HG03095 (cell line): ENCODE measurements around the gene WFDC5.
"Not testable (repeated sequence)": the region's sequence is repeated elsewhere in the genome, so short reads cannot be mapped to it uniquely, and the experiment has no call there.

Experiments
- ATAC-seq: cut with Tn5 transposase; IDR thresholded peaks from one replicate; pipeline ENCODE4 v1.9.1; 2021; ENCODE audit warnings: moderate library complexity; ENCODE audit not compliant: unreplicated experiment

The WFDC5 gene

GRCh38 chr20:45114465-45115385 is at the start of gene WFDC5:
Gene WFDC5, minus strand, starts transcription at chr20:45115174. Its CDS starts 91 bp downstream, at chr20:45115083.
- ATAC-seq: no peak

GRCh38 chr20:45163083-45163803 is 48.3 kb upstream of the WFDC5 start:
- no peak for ATAC-seq

GRCh38 chr20:45157962-45158361 is 43.0 kb upstream of the WFDC5 start:
- ATAC-seq: no peak

GRCh38 chr20:45156713-45157112 is 41.7 kb upstream of the WFDC5 start:
- no peak for ATAC-seq

- not testable (repeated sequence) for ATAC-seq
Measured at GRCh38 chr20:45154794-45155193, 39.8 kb upstream of the WFDC5 start.

- no peak for ATAC-seq
Measured at GRCh38 chr20:45154183-45154582, 39.2 kb upstream of the WFDC5 start.

GRCh38 chr20:45153752-45154151 is 38.8 kb upstream of the WFDC5 start:
- no peak for ATAC-seq

GRCh38 chr20:45153147-45153546 is 38.2 kb upstream of the WFDC5 start:
- ATAC-seq: no peak

GRCh38 chr20:45152405-45152804 is 37.4 kb upstream of the WFDC5 start:
- ATAC-seq: no peak

- no peak for ATAC-seq
Measured at GRCh38 chr20:45149062-45149461, 34.1 kb upstream of the WFDC5 start.

GRCh38 chr20:45140836-45141235 is 25.9 kb upstream of the WFDC5 start:
- ATAC-seq: no peak

- not testable (repeated sequence) for ATAC-seq
Measured at GRCh38 chr20:45139733-45140375, 24.9 kb upstream of the WFDC5 start.

- no peak for ATAC-seq
Measured at GRCh38 chr20:45138561-45139300, 23.8 kb upstream of the WFDC5 start.

GRCh38 chr20:45136911-45137310 is 21.9 kb upstream of the WFDC5 start:
- ATAC-seq: no peak

- ATAC-seq: no peak
Measured at GRCh38 chr20:45128099-45128498, 13.1 kb upstream of the WFDC5 start.

GRCh38 chr20:45124365-45124764 is 9.4 kb upstream of the WFDC5 start, which contains the start of gene WFDC12:
Gene WFDC12, minus strand, starts transcription at chr20:45124465. Its CDS starts 18 bp downstream, at chr20:45124447.
- ATAC-seq: no peak

- no peak for ATAC-seq
Measured at GRCh38 chr20:45121388-45121787, 6.4 kb upstream of the WFDC5 start.

GRCh38 chr20:45119556-45120266 is 4.7 kb upstream of the WFDC5 start:
- ATAC-seq: no peak

GRCh38 chr20:45118028-45118427 is 3.1 kb upstream of the WFDC5 start:
- ATAC-seq: no peak

GRCh38 chr20:45117581-45117980 is 2.6 kb upstream of the WFDC5 start:
- no peak for ATAC-seq
